GM10266 (cell line): ENCODE results near the gene PIP5K1B.

Experiments used
- DNase-seq: peaks from one replicate; pipeline ENCODE4 v3.0.0; 2012; ENCODE audit errors: extremely low spot score
- TF ChIP-seq, protein P1 (sequence below): IDR thresholded peaks from 2 replicates; pipeline ENCODE4 v1.5.1; 2012; ENCODE audit warnings: mild to moderate bottlenecking, low read depth; ENCODE audit not compliant: control insufficient read depth, insufficient read depth; ENCODE audit errors: missing control alignments

Gene PIP5K1B

DNA sequence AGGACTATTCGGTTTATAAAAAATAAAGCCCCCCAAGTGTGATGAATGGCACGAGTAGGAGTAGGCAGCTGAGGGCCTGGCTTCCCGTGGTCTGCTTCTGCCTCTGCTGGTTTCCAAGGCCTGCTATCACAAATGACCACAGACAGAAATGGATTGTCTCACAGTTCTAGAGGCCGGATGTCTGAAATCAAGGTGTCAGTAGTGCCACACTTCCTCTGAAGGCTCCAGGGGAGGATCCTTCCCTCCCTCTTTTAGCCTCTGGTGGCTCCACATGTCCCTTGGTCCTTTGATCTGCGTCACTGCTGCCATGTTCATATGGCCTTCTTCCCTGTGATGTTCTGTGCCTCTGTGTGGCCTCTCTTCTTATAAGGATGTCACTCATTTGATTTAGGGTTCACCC lies 293.8 kb downstream of the PIP5K1B start:
- TF ChIP-seq, protein P1, sequence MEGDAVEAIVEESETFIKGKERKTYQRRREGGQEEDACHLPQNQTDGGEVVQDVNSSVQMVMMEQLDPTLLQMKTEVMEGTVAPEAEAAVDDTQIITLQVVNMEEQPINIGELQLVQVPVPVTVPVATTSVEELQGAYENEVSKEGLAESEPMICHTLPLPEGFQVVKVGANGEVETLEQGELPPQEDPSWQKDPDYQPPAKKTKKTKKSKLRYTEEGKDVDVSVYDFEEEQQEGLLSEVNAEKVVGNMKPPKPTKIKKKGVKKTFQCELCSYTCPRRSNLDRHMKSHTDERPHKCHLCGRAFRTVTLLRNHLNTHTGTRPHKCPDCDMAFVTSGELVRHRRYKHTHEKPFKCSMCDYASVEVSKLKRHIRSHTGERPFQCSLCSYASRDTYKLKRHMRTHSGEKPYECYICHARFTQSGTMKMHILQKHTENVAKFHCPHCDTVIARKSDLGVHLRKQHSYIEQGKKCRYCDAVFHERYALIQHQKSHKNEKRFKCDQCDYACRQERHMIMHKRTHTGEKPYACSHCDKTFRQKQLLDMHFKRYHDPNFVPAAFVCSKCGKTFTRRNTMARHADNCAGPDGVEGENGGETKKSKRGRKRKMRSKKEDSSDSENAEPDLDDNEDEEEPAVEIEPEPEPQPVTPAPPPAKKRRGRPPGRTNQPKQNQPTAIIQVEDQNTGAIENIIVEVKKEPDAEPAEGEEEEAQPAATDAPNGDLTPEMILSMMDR: no peak
- DNase-seq: no peak

- TF ChIP-seq, protein P1: peak; percentile 87
- peak; percentile 74 for DNase-seq
Measured at GRCh38 chr9:68999393-69000105, 294.5 kb downstream of the PIP5K1B start.

DNA sequence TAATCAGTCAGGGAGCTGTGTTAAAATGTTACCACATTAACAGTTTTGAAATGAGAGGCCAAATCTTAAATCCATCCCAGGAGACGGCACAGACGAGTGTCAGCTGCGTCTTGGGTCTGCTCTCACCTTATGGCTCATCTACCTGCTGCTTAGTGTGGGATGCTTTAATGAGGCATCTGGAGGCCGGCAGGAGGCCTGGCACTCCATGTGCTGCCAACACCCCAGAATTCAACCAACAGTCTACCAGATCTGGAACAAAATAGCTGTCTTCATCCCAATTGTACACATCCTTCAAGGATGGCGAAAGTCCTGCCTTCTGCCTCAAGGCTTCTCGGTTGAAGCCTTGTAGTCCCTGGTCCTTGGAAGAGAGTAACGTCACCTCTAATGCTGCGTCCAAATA lies 296.9 kb downstream of the PIP5K1B start:
- TF ChIP-seq, protein P1: no peak
- no peak for DNase-seq

- DNase-seq: no peak
- TF ChIP-seq, protein P1: no peak
Measured at GRCh38 chr9:69003051-69003450, 298.0 kb downstream of the PIP5K1B start.

- no peak for DNase-seq
- TF ChIP-seq, protein P1: no peak
Measured at GRCh38 chr9:69004836-69005235, 299.8 kb downstream of the PIP5K1B start.

GRCh38 chr9:69009708-69010107 lies 304.7 kb downstream of the PIP5K1B start:
- no peak for DNase-seq
- TF ChIP-seq, protein P1: no peak

GRCh38 chr9:69012696-69013381 lies 307.8 kb downstream of the PIP5K1B start:
- peak; percentile 55 for DNase-seq
- TF ChIP-seq, protein P1: no peak
